GM12878 (cell line): ENCODE data around the gene RHBG. TPM values are rescaled to one million over a fixed set of nuclear protein-coding genes. Genes with fewer than 3 reads are reported as not detected.

Experiments
- ATAC-seq: fragments of 200-7000 bp; cut with Tn5 transposase; 3 replicates; pipeline ENCODE4 v1.9.1; 2020; ENCODE audit warnings: mild to moderate bottlenecking, moderate library complexity
- BruUV-seq: library from RNA; stranded (reverse); fragments of 400-500 nt; replicated peaks from 2 replicates; lab custom pipeline; 2021; lab: Mats Ljungman, UMichigan
- CTCF ChIA-PET: fragments of 300-600 bp; sonication (Branson Sonifier 250); formaldehyde crosslinking; extraction: SDS; loops from one replicate; lab custom pipeline; 2021; ENCODE audit warnings: inconsistent platforms; lab: Yijun Ruan, JAX
- POLR2A ChIA-PET: fragments of 350-600 bp; formaldehyde crosslinking; extraction: SDS; loops from one replicate; lab custom pipeline; 2021; ENCODE audit warnings: inconsistent platforms; lab: Charles Lee
- RAD21 ChIA-PET: fragments of 300-600 bp; sonication (Branson Sonifier 250); formaldehyde crosslinking; loops from one replicate; lab custom pipeline; 2023; ENCODE audit warnings: antibody characterized with exemption; ENCODE audit not compliant: unreplicated experiment; lab: Charles Lee
- SMC1A ChIA-PET: fragments of 300-600 bp; sonication (Branson Sonifier 250); formaldehyde crosslinking; loops from one replicate; lab custom pipeline; 2023; ENCODE audit not compliant: unreplicated experiment, uncharacterized antibody; lab: Charles Lee
- DNase-seq: peaks from one replicate; pipeline ENCODE4 v3.0.0-alpha.2; 2011; ENCODE audit warnings: low read depth, low spot score
- FAIRE-seq: peaks from 3 replicates; lab custom pipeline; 2011; peaks lifted over from hg19 to GRCh38; lab: Jason Lieb, UNC
- H2AFZ ChIP-seq: 2 replicates; pipeline ENCODE4 v1.6.0; 2011; ENCODE audit warnings: low read depth, low read length, control low read depth; ENCODE audit not compliant: control insufficient read depth
- H3K27ac ChIP-seq: 2 replicates; pipeline ENCODE4 v1.5.1; 2011; ENCODE audit warnings: control low read depth; ENCODE audit not compliant: control insufficient read depth, insufficient read depth
- H3K27me3 ChIP-seq, 2 experiments: replicated peaks in 1 of 2; 2 replicates each; pipeline versions ENCODE4 v1.6.0 to v1.6.1; 2011; ENCODE audit warnings: low read length in 1 of 2; ENCODE audit not compliant: control insufficient read depth in 2 of 2, insufficient read depth in 2 of 2
- H3K36me3 ChIP-seq, 2 experiments: 2 replicates each; pipeline ENCODE4 v1.5.1; 2011; ENCODE audit warnings: low read length in 1 of 2; ENCODE audit not compliant: control insufficient read depth in 2 of 2, insufficient read depth in 2 of 2
- H3K4me1 ChIP-seq: 2 replicates; pipeline ENCODE4 v1.6.1; 2011; ENCODE audit warnings: mild to moderate bottlenecking, low read length, moderate library complexity, mixed read lengths; ENCODE audit not compliant: control insufficient read depth, insufficient read depth
- H3K4me2 ChIP-seq: 2 replicates; pipeline ENCODE4 v1.6.0; 2011; ENCODE audit warnings: control low read depth; ENCODE audit not compliant: control insufficient read depth, insufficient read depth
- H3K4me3 ChIP-seq: fragments of 200-600 bp; sonication (generic); 2 replicates; pipeline ENCODE4 v1.5.1; 2016
- H3K79me2 ChIP-seq: 2 replicates; pipeline ENCODE4 v1.6.0; 2011; ENCODE audit warnings: low read length; ENCODE audit not compliant: control insufficient read depth, insufficient read depth
- H3K9ac ChIP-seq: 2 replicates; pipeline ENCODE4 v1.8.0; 2011; ENCODE audit warnings: low read length, control low read depth, mixed read lengths; ENCODE audit not compliant: control insufficient read depth, insufficient read depth
- H3K9me3 ChIP-seq: replicated peaks from 3 replicates; pipeline ENCODE4 v1.5.1; 2011; ENCODE audit warnings: mild to moderate bottlenecking, low read length; ENCODE audit not compliant: control insufficient read depth, insufficient read depth
- H4K20me1 ChIP-seq: 2 replicates; pipeline ENCODE4 v1.6.0; 2011; ENCODE audit not compliant: control insufficient read depth, insufficient read depth
- BACH1 ChIP-seq: fragments of 450-650 bp; IDR thresholded peaks from 2 replicates; pipeline ENCODE4 v1.6.1; 2017; ENCODE audit warnings: mild to moderate bottlenecking, borderline replicate concordance
- CHD4 ChIP-seq: fragments of 200-600 bp; sonication (generic); IDR thresholded peaks from 2 replicates; pipeline ENCODE4 v1.6.1; 2016; ENCODE audit warnings: mild to moderate bottlenecking
- EED ChIP-seq: sonication (generic); IDR thresholded peaks from 2 replicates; pipeline ENCODE4 v1.6.1; 2016; ENCODE audit warnings: antibody characterized with exemption, low read depth
- JUND ChIP-seq: IDR thresholded peaks from 2 replicates; pipeline ENCODE4 v1.6.1; 2012; ENCODE audit warnings: low read depth, mild to moderate bottlenecking, low read length, improper control_type of control experiment, moderate library complexity
- KAT2A ChIP-seq: conservative IDR thresholded peaks from 2 replicates; pipeline ENCODE4 v1.6.1; 2011; ENCODE audit warnings: low read depth, low read length; ENCODE audit not compliant: control insufficient read depth
- KLF5 ChIP-seq: fragments of 450-650 bp; IDR thresholded peaks from 2 replicates; pipeline ENCODE4 v1.6.1; 2014; ENCODE audit warnings: mild to moderate bottlenecking; ENCODE audit not compliant: partially characterized antibody
- POLR2A ChIP-seq: IDR thresholded peaks from 2 replicates; pipeline ENCODE4 v1.6.1; 2011; ENCODE audit warnings: low read depth, mild to moderate bottlenecking, low read length
- PRDM15 ChIP-seq: fragments of 450-650 bp; formaldehyde crosslinking; IDR thresholded peaks from 2 replicates; pipeline ENCODE4 v1.4.0; 2020; ENCODE audit warnings: mild to moderate bottlenecking, moderate library complexity
- SMC3 ChIP-seq: IDR thresholded peaks from 2 replicates; pipeline ENCODE4 v1.6.1; 2011; ENCODE audit warnings: low read length, improper control_type of control experiment, borderline replicate concordance
- TBL1XR1 ChIP-seq: IDR thresholded peaks from 2 replicates; pipeline ENCODE4 v1.6.1; 2012; ENCODE audit warnings: low read depth, low read length, improper control_type of control experiment
- WGBS: methylation state at CpG from one replicate; pipeline ENCODE4 v1.1.6; 2016; ENCODE audit warnings: low lambda C conversion rate; ENCODE audit not compliant: insufficient replicate concordance, insufficient coverage; ENCODE audit errors: missing lambda C conversion rate; 5-methylcytosine and 5-hydroxymethylcytosine counted together
- in situ Hi-C: fragments of 300-500 bp; cut with MboI; formaldehyde crosslinking; loops from 9 replicates; pipeline ENCODE4 v1.14.3; 2018; ENCODE audit warnings: mixed read lengths
- intact Hi-C: fragments of 100-400 bp; cut with micrococcal nuclease; formaldehyde crosslinking; loops from one replicate; pipeline ENCODE4 v1.14.2; 2022; ENCODE audit not compliant: unreplicated experiment
- polyA plus RNA-seq, 11 experiments: library from polyadenylated mRNA; depleted of rRNA in 4 of 11; unstranded in 6 of 11; stranded (reverse) in 5 of 11; fragments of >200 nt; fragmentation: Nextera tagmentation in 4 of 11; fragmentation: Illumina TruSeq in 1 of 11; extraction: Ambion mirVana in 4 of 11; extraction: Trizol in 1 of 11; gene quantifications; 1 replicate in 1 of 11; 2 replicates in 10 of 11; pipeline versions ENCODE4 v1.2.1 to v1.2.3, GENCODE V29; 2011 to 2016; ENCODE audit warnings: inconsistent platforms in 2 of 11, missing spikeins in 2 of 11, low read depth in 1 of 11
- total RNA-seq, 4 experiments: library from RNA; depleted of rRNA in 3 of 4; stranded (reverse); fragments of >200 nt in 3 of 4; fragmentation: Illumina TruSeq in 1 of 4; extraction: Trizol in 1 of 4; gene quantifications; 2 replicates each; pipeline versions ENCODE4 v1.2.1 to v1.2.3, GENCODE V29; 2013 to 2021
- TF ChIP-seq, protein P1 (sequence below): fragments of 450-650 bp; IDR thresholded peaks from 2 replicates; pipeline ENCODE4 v1.6.1; 2017; ENCODE audit warnings: mild to moderate bottlenecking, moderate library complexity
- TF ChIP-seq, protein P2 (sequence below): fragments of 450-650 bp; formaldehyde crosslinking; IDR thresholded peaks from 2 replicates; pipeline ENCODE4 v1.5.0; 2022; ENCODE audit warnings: mild to moderate bottlenecking, missing genetic modification characterization

RHBG gene
- total and polyA plus RNA-seq, 10 of the 15 experiments (the other 5 are each of a cell fraction or from before 2014, with no cell fraction given): not detected

GRCh38 chr1:156320560-156320959 is 48.5 kb upstream of the RHBG start:
- ChIA-PET POLR2A (no interaction called here), CTCF (interaction anchor here (1.1 to 5.2 kb wide), 9 partner anchors 13 to 230 kb away, joined by 4 to 58 read pairs (median 7); partner anchors contain the start of genes SMG5 and TMEM79), RAD21 (no interaction called here), SMC1A (interaction anchor here (1.4 to 7.2 kb wide), 2 partner anchors 39 to 97 kb away, joined by 3 to 39 read pairs; partner anchors contain the start of gene SMG5)
- no peaks in the 10 kb centered on the region for H3K27me3 ChIP-seq
- no peak for DNase-seq
- H3K4me2 ChIP-seq: no peak overlapping the region
- intact Hi-C loops: no loop called here
- no peaks in the 10 kb centered on the region for H3K4me1 ChIP-seq
- no peaks in the 10 kb centered on the region for H4K20me1 ChIP-seq
- no peak overlapping the region for H2AFZ ChIP-seq
- no TSS peak for BruUV-seq
- no peaks in the 10 kb centered on the region for H3K79me2 ChIP-seq
- TF ChIP-seq, protein P1, sequence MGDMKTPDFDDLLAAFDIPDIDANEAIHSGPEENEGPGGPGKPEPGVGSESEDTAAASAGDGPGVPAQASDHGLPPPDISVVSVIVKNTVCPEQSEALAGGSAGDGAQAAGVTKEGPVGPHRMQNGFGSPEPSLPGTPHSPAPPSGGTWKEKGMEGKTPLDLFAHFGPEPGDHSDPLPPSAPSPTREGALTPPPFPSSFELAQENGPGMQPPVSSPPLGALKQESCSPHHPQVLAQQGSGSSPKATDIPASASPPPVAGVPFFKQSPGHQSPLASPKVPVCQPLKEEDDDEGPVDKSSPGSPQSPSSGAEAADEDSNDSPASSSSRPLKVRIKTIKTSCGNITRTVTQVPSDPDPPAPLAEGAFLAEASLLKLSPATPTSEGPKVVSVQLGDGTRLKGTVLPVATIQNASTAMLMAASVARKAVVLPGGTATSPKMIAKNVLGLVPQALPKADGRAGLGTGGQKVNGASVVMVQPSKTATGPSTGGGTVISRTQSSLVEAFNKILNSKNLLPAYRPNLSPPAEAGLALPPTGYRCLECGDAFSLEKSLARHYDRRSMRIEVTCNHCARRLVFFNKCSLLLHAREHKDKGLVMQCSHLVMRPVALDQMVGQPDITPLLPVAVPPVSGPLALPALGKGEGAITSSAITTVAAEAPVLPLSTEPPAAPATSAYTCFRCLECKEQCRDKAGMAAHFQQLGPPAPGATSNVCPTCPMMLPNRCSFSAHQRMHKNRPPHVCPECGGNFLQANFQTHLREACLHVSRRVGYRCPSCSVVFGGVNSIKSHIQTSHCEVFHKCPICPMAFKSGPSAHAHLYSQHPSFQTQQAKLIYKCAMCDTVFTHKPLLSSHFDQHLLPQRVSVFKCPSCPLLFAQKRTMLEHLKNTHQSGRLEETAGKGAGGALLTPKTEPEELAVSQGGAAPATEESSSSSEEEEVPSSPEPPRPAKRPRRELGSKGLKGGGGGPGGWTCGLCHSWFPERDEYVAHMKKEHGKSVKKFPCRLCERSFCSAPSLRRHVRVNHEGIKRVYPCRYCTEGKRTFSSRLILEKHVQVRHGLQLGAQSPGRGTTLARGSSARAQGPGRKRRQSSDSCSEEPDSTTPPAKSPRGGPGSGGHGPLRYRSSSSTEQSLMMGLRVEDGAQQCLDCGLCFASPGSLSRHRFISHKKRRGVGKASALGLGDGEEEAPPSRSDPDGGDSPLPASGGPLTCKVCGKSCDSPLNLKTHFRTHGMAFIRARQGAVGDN: no peak
- TF ChIP-seq KLF5 (no peak), CHD4 (no peak), POLR2A (no peak), JUND (no peak), PRDM15 (CRISPR knock-in tag) (no peak), SMC3 (no peak), TBL1XR1 (no peak), KAT2A (no peak), EED (no peak), BACH1 (no peak)
- TF ChIP-seq, protein P2, sequence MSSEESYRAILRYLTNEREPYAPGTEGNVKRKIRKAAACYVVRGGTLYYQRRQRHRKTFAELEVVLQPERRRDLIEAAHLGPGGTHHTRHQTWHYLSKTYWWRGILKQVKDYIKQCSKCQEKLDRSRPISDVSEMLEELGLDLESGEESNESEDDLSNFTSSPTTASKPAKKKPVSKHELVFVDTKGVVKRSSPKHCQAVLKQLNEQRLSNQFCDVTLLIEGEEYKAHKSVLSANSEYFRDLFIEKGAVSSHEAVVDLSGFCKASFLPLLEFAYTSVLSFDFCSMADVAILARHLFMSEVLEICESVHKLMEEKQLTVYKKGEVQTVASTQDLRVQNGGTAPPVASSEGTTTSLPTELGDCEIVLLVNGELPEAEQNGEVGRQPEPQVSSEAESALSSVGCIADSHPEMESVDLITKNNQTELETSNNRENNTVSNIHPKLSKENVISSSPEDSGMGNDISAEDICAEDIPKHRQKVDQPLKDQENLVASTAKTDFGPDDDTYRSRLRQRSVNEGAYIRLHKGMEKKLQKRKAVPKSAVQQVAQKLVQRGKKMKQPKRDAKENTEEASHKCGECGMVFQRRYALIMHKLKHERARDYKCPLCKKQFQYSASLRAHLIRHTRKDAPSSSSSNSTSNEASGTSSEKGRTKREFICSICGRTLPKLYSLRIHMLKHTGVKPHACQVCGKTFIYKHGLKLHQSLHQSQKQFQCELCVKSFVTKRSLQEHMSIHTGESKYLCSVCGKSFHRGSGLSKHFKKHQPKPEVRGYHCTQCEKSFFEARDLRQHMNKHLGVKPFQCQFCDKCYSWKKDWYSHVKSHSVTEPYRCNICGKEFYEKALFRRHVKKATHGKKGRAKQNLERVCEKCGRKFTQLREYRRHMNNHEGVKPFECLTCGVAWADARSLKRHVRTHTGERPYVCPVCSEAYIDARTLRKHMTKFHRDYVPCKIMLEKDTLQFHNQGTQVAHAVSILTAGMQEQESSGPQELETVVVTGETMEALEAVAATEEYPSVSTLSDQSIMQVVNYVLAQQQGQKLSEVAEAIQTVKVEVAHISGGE (CRISPR knock-in tag): no peak
- H3K9me3 ChIP-seq: no peaks in the 10 kb centered on the region
- no peak overlapping the region for H3K4me3 ChIP-seq
- no peak for ATAC-seq
- no peak overlapping the region for H3K9ac ChIP-seq
- in situ Hi-C loops: no loop called here
- H3K27ac ChIP-seq: no peak overlapping the region
- FAIRE-seq: no peak
- 78% methylated on average over 3 of the region's 3 CpGs for WGBS
- H3K36me3 ChIP-seq: peaks cover 27 to 48% of the 10 kb centered on the region in 2 experiments
